HUES48 (cell line): Measurements from ENCODE around the gene ACTRT2.

Experiments
- H3K27ac ChIP-seq: one replicate; pipeline ENCODE4 v1.7.0; 2013; ENCODE audit warnings: low read depth, low read length, inconsistent platforms
- H3K27me3 ChIP-seq: 2 replicates; pipeline ENCODE4 v1.6.1; 2013; ENCODE audit warnings: mild to moderate bottlenecking, low read length; ENCODE audit not compliant: control insufficient read depth, insufficient read depth
- H3K36me3 ChIP-seq: 2 replicates; pipeline ENCODE4 v1.6.1; 2013; ENCODE audit warnings: low read length; ENCODE audit not compliant: control insufficient read depth, insufficient read depth
- H3K4me1 ChIP-seq: 2 replicates; pipeline ENCODE4 v1.6.1; 2013; ENCODE audit warnings: mild to moderate bottlenecking, low read length; ENCODE audit not compliant: control insufficient read depth, insufficient read depth
- H3K4me3 ChIP-seq: 2 replicates; pipeline ENCODE4 v1.5.1; 2013; ENCODE audit warnings: mild to moderate bottlenecking, low read depth, low read length
- H3K9ac ChIP-seq: 2 replicates; pipeline ENCODE4 v1.6.1; 2013; ENCODE audit warnings: mild to moderate bottlenecking, low read depth, low read length, moderate library complexity
- H3K9me3 ChIP-seq: 2 replicates; pipeline ENCODE4 v1.6.1; 2013; ENCODE audit warnings: low read length; ENCODE audit not compliant: control insufficient read depth, insufficient read depth

Gene ACTRT2

DNA sequence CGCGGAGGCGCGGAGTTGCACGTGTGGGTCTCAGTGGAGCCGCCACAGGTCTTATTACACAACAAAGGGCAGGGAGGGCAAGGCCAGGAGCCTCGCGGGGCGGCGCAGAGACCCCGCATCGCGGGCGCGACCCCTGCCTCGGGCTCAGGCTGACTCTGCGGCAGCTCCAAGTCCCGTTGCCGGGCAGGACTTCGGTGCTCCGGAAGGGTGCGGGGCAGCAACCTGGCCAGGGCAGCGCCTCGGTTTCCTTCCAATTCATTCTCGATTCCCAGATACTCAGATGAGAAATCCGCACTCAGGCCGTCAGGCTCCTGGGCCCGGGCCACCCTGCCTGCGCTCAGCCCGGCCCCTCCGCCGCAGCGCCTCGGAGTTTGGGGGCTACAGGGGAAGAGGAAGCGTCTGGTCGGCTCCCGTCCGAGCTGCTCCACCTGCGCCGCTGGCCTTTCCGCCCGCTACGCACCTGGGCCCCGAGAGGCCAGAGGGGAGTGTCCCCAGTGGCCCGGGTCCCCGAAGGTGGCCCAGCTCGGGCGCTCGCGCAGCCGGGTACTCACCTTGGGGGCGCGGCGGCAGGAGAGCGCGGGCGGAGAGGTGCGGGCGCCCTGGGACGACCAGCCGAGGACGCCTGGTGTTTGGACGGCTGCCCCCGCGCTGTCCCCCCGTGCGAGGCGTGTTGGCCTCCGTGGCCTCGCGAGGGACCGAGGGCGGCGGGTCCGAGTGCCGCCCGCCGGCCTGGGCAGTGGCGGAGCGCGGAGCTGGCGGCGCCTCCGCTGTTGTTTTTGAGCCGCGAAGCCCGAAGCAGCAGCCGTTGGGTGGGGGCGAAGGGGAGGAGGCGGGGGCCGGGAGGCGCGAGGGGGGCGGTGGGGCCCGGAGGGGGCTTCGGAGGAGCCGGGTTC, 46.6 kb downstream of the ACTRT2 start:
- Histone ChIP-seq H3K9ac (no peak overlapping the region), H3K9me3 (no peaks in the 10 kb centered on the region), H3K36me3 (no peaks in the 10 kb centered on the region), H3K4me1 (peaks cover 27% of the 10 kb centered on the region), H3K27ac (no peak overlapping the region), H3K27me3 (peaks cover 95% of the 10 kb centered on the region), H3K4me3 (peak overlapping the region; percentile 43; the same call in 1 of the 2 replicates)

DNA sequence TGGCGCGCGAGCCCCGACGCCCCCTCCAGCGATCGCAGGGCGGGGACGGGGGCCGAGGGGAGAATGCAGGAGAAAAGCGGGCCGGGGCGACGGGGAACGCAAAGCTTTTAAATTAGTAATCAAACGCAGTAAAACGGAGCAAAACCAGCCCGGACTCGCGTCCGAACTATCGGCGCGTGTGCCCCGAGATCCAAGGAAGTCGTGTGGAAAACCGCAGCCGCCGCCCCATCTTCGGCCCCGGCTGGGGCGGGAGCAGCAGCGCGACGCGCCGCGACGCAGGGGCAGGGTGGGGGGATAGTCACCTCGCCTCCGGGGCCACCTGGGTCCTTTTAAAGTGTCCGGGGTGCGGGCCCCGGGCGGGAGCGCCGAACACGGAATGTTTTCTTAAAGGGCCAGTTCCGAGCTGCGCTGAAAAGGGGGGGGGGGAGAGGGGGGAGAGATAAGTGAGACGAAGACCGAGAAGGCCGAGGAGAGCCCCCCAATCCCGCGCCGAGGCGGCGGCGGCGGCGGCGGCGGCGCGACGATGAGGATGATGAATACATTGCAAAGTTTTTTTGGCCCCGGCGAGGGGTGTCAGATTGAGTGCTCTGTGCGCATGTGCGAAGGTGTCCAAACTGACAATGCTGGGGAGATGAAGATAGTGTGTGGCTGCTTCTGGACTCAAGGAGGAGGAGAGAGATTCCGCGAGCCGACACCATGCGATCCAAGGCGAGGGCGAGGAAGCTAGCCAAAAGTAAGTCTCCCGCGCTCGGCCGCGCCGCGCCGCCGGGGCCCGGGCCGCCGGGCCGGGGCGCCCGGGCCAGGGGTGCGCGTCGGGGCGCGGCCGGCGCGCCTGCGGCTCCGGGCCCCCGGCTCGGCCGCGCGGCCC, 47.5 kb downstream of the ACTRT2 start, which contains the start of gene PRDM16:
Gene PRDM16 (plus strand): TSS at position 640 of the 868 bp plus-strand sequence. CDS start 57 bp downstream, at position 697.
- peaks cover 95% of the 10 kb centered on the region for H3K27me3 ChIP-seq

GRCh38 chr1:3069491-3070308, 48.4 kb downstream of the ACTRT2 start:
- H3K27me3 ChIP-seq, result peaks cover 95% of the 10 kb centered on the region
- H3K27ac ChIP-seq, result no peak overlapping the region
- H3K9ac ChIP-seq, result no peak overlapping the region
- H3K4me3 ChIP-seq, result peak overlapping the region; percentile 52
- peaks cover 30% of the 10 kb centered on the region for H3K4me1 ChIP-seq
- H3K36me3 ChIP-seq, result no peaks in the 10 kb centered on the region
- no peaks in the 10 kb centered on the region for H3K9me3 ChIP-seq

More for the DNA sequence above, 47.5 kb downstream of the ACTRT2 start, which contains the start of gene PRDM16:
- Histone ChIP-seq H3K9me3 (no peaks in the 10 kb centered on the region), H3K4me3 (peak within 1 kb of the TSS; percentile 52), H3K4me1 (peaks cover 26% of the 10 kb centered on the region), H3K27ac (no peak within 1 kb of the TSS), H3K9ac (no peak within 1 kb of the TSS), H3K36me3 (no peaks in the 10 kb centered on the region)

DNA sequence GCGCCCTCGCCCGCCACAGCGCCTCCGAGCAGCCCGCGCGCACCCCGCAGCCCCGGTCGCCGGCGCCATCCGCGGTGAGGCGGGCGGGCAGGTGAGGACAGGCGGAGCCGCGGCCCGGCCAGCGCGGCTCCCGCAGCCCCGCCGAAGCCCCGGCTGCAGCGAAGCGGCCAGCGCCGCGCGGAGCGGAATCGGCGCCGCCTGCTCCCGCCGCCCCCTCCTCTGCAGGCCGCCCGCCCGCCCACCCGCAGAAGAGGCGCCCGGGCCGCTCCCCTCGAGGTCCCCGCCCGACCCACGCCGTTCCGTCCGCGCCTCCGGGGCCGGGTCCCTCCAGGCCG, 49.0 kb downstream of the ACTRT2 start:
- Histone ChIP-seq H3K4me1 (peaks cover 30% of the 10 kb centered on the region), H3K4me3 (peak overlapping the region; percentile 52; the same call in 1 of the 2 replicates), H3K27me3 (peaks cover 95% of the 10 kb centered on the region)

DNA sequence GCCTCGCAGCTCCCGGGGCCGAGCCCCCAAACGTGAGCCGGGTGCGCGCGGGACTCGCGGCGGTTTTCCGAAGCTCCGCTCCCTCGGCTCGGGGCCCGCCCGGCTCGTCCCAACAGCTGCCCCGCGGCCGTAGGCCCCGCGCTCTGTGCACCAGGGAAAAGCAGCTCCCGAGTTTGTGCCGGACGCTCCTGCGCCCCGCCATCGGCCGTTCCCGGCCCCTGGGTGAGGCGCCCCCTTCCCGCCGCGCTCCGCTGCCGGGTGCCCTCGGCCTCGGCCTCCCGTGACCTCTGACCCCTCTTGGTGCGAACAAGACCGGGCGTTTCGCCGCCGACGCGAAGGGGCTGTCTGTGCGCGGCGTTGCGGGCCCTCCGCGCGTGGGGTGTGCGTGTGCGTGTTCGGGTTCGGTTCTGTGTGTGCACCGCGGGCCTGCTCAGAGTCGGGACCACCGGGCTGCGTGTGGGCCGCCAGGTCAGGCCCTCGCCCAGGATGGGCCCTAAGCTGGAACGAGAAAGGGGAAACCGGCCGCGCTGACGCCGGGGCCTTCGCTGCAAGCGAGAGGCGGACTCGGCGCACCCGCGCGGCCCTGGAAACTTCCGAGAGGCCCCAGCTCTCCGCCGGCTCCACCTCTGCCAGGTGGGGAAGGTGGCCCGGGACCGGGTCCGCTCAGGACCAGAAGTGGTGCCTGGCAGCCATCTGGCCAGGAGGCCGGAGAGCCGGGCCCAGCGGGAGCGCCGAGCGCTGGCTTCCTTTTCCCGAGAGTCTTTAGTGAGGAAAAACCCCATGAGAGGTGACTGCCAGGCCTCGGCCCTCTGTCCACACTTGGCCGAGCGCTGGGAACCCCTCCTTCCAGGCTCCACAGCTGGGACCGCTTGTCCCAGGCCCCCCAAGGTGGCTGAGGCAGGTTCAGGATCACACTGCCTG, 49.6 kb downstream of the ACTRT2 start:
- Histone ChIP-seq H3K4me3 (peak overlapping the region; percentile 45), H3K9me3 (no peaks in the 10 kb centered on the region), H3K9ac (no peak overlapping the region), H3K27me3 (peaks cover 95% of the 10 kb centered on the region), H3K36me3 (no peaks in the 10 kb centered on the region), H3K27ac (no peak overlapping the region), H3K4me1 (peaks cover 30% of the 10 kb centered on the region)

More for the DNA sequence above, 49.0 kb downstream of the ACTRT2 start:
- Histone ChIP-seq H3K9me3 (no peaks in the 10 kb centered on the region), H3K36me3 (no peaks in the 10 kb centered on the region), H3K9ac (no peak overlapping the region), H3K27ac (no peak overlapping the region)

DNA sequence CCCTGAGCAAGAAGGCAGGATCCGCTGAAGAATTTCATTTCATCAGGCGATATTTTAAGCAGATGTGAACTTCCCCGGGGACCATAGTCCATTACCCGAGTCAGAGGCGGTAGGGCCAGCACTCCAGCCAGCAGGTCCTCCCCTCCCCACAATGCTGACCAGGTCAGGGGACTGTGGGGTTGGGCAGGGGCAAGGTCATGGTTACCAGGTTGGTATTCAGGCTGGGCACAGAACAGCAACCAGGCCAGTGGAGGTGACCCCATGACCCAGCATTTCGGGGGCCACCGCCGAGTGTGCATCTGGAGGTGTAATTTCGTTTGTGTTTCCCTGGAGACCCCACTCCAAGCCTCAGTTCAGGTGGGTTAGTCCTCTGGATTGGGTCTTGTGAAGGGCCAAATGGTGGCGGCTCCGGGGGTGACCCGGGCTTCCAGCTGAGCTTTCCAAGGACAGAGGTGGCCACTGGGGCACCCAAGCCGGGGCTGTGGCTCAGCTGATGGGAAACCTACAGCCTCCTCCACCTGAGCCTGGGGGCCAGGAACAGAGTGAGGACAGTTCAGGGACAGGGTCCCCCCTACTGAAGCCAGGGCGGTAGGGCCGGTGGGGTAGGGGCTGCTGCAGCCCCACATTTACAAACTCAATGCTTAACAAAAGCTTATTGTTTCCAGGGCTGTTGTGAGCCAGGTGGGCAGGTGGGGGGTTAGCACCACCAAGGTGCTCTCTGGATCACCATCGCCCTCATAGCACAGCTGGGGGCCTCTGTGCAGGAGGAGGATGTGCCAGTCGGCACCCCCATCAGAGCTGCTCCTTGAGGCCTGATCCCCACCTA, 50.5 kb downstream of the ACTRT2 start:
- Histone ChIP-seq H3K36me3 (no peaks in the 10 kb centered on the region), H3K27ac (no peak overlapping the region), H3K27me3 (peaks cover 93% of the 10 kb centered on the region), H3K9me3 (no peaks in the 10 kb centered on the region), H3K4me1 (peaks cover 30% of the 10 kb centered on the region), H3K9ac (no peak overlapping the region), H3K4me3 (no peak overlapping the region)
